GM10248 (cell line): Measurements from ENCODE around the gene GRIA3.

Source experiments
- CTCF ChIA-PET: fragments of 300-600 bp; sonication (Branson Sonifier 250); formaldehyde crosslinking; extraction: SDS; loops from one replicate; lab custom pipeline; 2021; ENCODE audit warnings: antibody characterized with exemption; lab: Yijun Ruan, JAX
- POLR2A ChIA-PET: fragments of 350-650 bp; sonication (Branson Sonifier 250); formaldehyde crosslinking; extraction: SDS; loops from one replicate; lab custom pipeline; 2020; ENCODE audit warnings: antibody characterized with exemption; lab: Yijun Ruan, JAX
- DNase-seq: peaks from one replicate; pipeline ENCODE4 v3.0.0; 2012; ENCODE audit errors: extremely low spot score
- TF ChIP-seq, protein P1 (sequence below): IDR thresholded peaks from 2 replicates; pipeline ENCODE4 v1.5.1; 2012; ENCODE audit warnings: mild to moderate bottlenecking, low read depth; ENCODE audit errors: extremely low read depth, missing control alignments, control extremely low read depth

GRIA3 gene

DNA sequence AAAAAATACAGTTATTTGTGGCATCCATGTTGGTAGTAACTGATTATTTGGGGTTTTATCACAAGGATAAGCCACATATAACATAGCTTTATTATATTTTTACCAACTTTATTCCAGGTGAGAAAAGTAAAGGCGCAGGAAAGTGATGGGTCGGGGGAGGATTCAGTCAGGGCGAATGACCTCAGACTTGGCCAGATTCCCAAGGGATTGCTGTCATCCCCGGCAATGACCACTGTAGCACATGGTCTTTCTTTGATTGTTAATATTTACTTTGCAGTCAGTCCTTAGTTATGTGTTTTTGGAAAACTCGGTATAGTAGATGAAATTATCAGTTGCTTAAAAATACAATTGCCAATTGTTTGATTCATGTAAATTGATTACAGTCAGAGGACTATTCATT is 17.6 kb downstream of the GRIA3 start:
- CTCF ChIA-PET: interaction anchor here (1.2 to 1.5 kb wide), 2 partner anchors 15 to 29 kb away, joined by 3 read pairs; no protein-coding TSS in a partner anchor
- POLR2A ChIA-PET: no interaction called here
- TF ChIP-seq, protein P1, sequence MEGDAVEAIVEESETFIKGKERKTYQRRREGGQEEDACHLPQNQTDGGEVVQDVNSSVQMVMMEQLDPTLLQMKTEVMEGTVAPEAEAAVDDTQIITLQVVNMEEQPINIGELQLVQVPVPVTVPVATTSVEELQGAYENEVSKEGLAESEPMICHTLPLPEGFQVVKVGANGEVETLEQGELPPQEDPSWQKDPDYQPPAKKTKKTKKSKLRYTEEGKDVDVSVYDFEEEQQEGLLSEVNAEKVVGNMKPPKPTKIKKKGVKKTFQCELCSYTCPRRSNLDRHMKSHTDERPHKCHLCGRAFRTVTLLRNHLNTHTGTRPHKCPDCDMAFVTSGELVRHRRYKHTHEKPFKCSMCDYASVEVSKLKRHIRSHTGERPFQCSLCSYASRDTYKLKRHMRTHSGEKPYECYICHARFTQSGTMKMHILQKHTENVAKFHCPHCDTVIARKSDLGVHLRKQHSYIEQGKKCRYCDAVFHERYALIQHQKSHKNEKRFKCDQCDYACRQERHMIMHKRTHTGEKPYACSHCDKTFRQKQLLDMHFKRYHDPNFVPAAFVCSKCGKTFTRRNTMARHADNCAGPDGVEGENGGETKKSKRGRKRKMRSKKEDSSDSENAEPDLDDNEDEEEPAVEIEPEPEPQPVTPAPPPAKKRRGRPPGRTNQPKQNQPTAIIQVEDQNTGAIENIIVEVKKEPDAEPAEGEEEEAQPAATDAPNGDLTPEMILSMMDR: no peak
- no peak for DNase-seq

DNA sequence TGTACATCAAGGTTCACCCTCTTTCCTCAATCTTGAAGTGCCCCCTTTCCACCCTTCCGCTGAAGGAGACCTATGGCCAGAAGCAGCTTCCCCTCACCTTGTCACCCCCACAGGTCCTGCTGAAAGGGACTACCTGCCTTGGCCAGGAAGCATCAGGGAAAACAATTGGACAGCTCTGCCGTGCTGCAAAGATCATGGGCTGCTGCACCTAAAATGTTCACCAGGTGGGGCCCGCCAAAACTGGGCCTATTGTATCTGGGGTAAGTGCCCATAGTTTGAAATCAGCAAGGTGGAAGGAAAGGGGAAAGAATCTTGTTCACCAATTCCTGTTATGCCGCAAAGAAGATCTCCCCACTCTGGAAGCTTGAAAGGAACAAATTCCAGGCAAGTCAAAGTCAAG is 18.4 kb downstream of the GRIA3 start:
- ChIA-PET CTCF (interaction anchor here (1.2 to 1.5 kb wide), 2 partner anchors 16 to 29 kb away, joined by 3 read pairs; no protein-coding TSS in a partner anchor), POLR2A (no interaction called here)

DNA sequence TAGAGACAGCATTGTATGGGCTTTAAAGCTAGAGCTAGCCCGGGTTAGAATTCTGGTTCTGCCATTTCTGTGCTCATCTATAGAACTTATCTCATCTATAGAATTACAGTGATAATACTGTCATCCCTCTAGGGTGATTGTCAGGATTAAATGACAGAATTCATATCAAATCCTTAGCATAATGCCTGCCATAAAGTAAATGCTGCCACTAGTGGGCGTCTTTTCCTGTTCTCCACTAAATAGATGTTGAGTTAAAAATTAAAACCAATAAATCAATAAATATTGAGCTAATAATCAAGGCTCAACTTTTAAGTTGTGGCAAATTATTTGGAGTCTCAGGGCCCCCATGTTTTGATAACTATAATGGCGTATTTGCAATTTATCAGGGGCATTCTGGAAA is 19.7 kb downstream of the GRIA3 start:
- no peak for DNase-seq
- ChIA-PET CTCF (no interaction called here), POLR2A (no interaction called here)
- TF ChIP-seq, protein P1: no peak

More for the DNA sequence above, 18.4 kb downstream of the GRIA3 start:
- TF ChIP-seq, protein P1: no peak
- DNase-seq: no peak

DNA sequence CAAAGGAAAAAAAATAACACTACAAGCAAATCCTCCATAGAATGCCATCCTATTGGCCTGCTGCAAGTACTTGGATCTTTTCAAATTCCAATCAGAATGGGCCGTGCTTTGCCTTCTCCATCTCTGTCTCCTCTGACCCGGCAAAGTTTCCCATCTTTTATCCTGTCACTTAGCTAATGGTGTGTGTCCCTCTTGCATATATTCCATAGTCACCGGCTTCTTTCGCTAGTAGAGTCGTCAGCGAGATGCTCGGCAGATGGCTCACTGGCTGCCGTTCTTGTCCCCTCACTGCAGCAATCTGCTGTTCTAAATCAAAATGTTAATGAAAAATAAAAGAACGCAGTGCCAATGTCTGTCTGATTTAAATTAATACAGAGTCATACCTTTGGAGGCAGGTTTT is 22.1 kb downstream of the GRIA3 start:
- TF ChIP-seq, protein P1: no peak
- POLR2A ChIA-PET: no interaction called here
- DNase-seq: no peak
- CTCF ChIA-PET: no interaction called here

DNA sequence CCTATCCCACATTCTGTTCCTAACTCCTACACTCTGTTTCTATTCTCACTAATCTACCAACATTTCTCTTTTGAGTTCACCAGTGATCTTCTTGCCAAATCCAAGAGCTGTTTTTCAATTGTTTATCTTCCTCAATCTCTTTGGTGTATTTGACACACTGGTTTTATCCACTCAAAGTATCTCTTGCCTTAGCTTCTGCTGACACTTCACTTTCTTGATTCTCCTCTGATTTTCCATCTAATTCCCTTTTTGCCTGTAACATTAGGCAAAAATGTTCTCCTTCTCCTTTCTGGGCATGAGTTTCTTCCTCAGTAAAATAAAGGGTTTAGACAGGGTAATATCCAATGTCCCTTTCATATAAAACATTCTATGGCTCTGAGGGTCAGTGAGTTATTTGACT is 26.2 kb downstream of the GRIA3 start:
- CTCF ChIA-PET: interaction anchor here (1.6 kb wide), 1 partner anchor 15 kb away, joined by 4 read pairs; no protein-coding TSS in a partner anchor
- DNase-seq: no peak
- TF ChIP-seq, protein P1: no peak
- POLR2A ChIA-PET: no interaction called here

DNA sequence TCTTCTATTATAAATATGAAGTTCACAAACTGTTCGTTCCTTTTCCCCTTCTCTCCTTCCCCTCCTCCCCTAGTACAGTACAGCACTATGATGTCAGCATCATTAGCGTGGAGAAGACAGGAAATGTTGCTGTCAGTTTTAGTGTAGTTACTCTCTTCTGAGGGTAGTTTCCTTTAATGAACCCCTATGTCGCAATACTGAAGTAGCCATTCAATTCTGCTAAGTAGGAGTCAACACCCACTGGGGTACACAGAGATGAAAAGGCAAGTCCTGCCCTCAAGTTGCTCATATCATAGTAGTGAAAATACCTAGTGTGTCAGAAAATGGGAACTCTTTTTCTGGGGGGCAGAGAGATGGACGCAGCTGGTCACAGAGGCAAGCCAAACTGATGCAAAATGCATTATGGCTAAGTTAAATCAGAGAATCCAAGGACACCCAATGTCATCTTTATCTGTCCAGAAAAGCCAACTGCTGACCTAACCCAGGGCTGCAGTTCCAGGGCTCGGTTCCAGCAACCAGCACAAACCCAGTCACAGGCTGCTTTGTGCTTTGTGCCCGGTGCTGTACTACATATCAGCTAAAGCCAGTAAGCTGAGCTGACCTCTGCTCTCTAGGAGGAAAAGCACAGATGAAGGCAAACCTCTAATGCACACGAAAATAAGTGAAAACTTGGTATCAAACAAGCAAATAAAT is 31.5 kb downstream of the GRIA3 start:
- TF ChIP-seq, protein P1: no peak
- ChIA-PET CTCF (no interaction called here), POLR2A (no interaction called here)
- DNase-seq: no peak
